Fibroblast of lung (primary cell): ENCODE measurements around the gene TNRC18. TPM values are rescaled to one million over a fixed set of nuclear protein-coding genes. Genes with fewer than 3 reads are reported as not detected.

Source experiments
- DNase-seq, 2 donors: peaks; one replicate each; pipeline versions ENCODE4 v3.0.0 to v3.0.0-alpha.2; 2010; ENCODE audit warnings: low read depth in 2 of 2
- H2AFZ ChIP-seq: 2 replicates; pipeline ENCODE4 v1.5.1; 2012; ENCODE audit warnings: low read length, control low read depth, inconsistent platforms
- H3K27ac ChIP-seq: 2 replicates; pipeline ENCODE4 v1.5.1; 2011; ENCODE audit warnings: low read length, control low read depth; ENCODE audit not compliant: insufficient read depth
- H3K27me3 ChIP-seq: 2 replicates; pipeline ENCODE4 v1.5.1; 2011; ENCODE audit warnings: mild to moderate bottlenecking, low read length; ENCODE audit not compliant: control insufficient read depth, insufficient read depth
- H3K36me3 ChIP-seq: 2 replicates; pipeline ENCODE4 v1.5.1; 2011; ENCODE audit warnings: low read length; ENCODE audit not compliant: control insufficient read depth, insufficient read depth
- H3K4me1 ChIP-seq: 2 replicates; pipeline ENCODE4 v1.5.1; 2011; ENCODE audit warnings: low read length; ENCODE audit not compliant: control insufficient read depth, insufficient read depth; ENCODE audit errors: extremely low read depth
- H3K4me2 ChIP-seq: 2 replicates; pipeline ENCODE4 v1.5.1; 2011; ENCODE audit warnings: low read length, control low read depth; ENCODE audit not compliant: insufficient read depth; ENCODE audit errors: extremely low read depth
- H3K4me3 ChIP-seq, 4 experiments: fragments of 200-600 bp in 1 of 4; sonication (generic) in 1 of 4; replicated peaks in 1 of 4; 2 replicates each; pipeline ENCODE4 v1.5.1; 2011 to 2016; ENCODE audit warnings: low read length in 4 of 4, low read depth in 3 of 4, mild to moderate bottlenecking in 3 of 4, control low read depth in 2 of 4, inconsistent platforms in 1 of 4, mixed read lengths in 1 of 4; ENCODE audit not compliant: insufficient read depth in 1 of 4; ENCODE audit errors: control extremely low read depth in 1 of 4
- H3K79me2 ChIP-seq: 2 replicates; pipeline ENCODE4 v1.5.1; 2012; ENCODE audit warnings: mild to moderate bottlenecking, low read length, inconsistent platforms; ENCODE audit not compliant: control insufficient read depth, insufficient read depth
- H3K9ac ChIP-seq: 2 replicates; pipeline ENCODE4 v1.5.1; 2011; ENCODE audit warnings: mild to moderate bottlenecking, low read length, control low read depth; ENCODE audit not compliant: insufficient read depth
- H3K9me3 ChIP-seq: 2 replicates; pipeline ENCODE4 v1.5.1; 2012; ENCODE audit warnings: low read depth, low read length; ENCODE audit not compliant: control insufficient read depth, insufficient read depth
- H4K20me1 ChIP-seq: 2 replicates; pipeline ENCODE4 v1.5.1; 2011; ENCODE audit warnings: low read length; ENCODE audit not compliant: control insufficient read depth, insufficient read depth; ENCODE audit errors: extremely low read depth
- CTCF ChIP-seq, 2 donors: IDR thresholded peaks in 1 of 2; conservative IDR thresholded peaks in 1 of 2; 1 replicate in 1 of 2; 2 replicates in 1 of 2; pipeline ENCODE4 v1.5.1; 2011 to 2012; ENCODE audit warnings: low read length in 2 of 2, control low read depth in 1 of 2, inconsistent platforms in 1 of 2, low read depth in 1 of 2, mild to moderate bottlenecking in 1 of 2
- EZH2 ChIP-seq: IDR thresholded peaks from 2 replicates; pipeline ENCODE4 v1.5.1; 2012; ENCODE audit warnings: low read length, control low read depth, mild to moderate bottlenecking; ENCODE audit errors: missing control alignments
- polyA plus RNA-seq, 2 donors: library from polyadenylated mRNA; depleted of rRNA in 1 of 2; stranded (reverse) in 1 of 2; unstranded in 1 of 2; fragments of >200 nt; gene quantifications; 2 replicates each; pipeline ENCODE4 v1.2.1, GENCODE V29; 2011 to 2012; ENCODE audit warnings: missing spikeins in 1 of 2
- total RNA-seq: library from RNA; depleted of rRNA; stranded (reverse); fragments of >200 nt; gene quantifications from 2 replicates; pipeline ENCODE4 v1.2.1, GENCODE V29; 2014

TNRC18 gene
- total and polyA plus RNA-seq, 2 donors (not counting 1 experiment from before 2014, with no cell fraction given), result 19.7 to 38.5 TPM

- no peak for DNase-seq
Observed at GRCh38 chr7:5390918-5391317, 32.7 kb downstream of the TNRC18 start.

GRCh38 chr7:5388905-5389433, 34.7 kb downstream of the TNRC18 start:
- no peak for DNase-seq
- H3K9ac ChIP-seq, result no peak overlapping the region
- no peak overlapping the region for H3K27ac ChIP-seq
- H3K4me1 ChIP-seq, result no peaks in the 10 kb centered on the region
- peaks cover 37% of the 10 kb centered on the region for H3K79me2 ChIP-seq
- H3K4me2 ChIP-seq, result no peak overlapping the region
- TF ChIP-seq CTCF (conservative IDR thresholded peaks at IDR 0.05 in 1 of 2, IDR thresholded peaks at IDR 0.05 in 1 of 2; ENCODE audit: low read depth in 1 of 2, low read length in 2 of 2) (no peak), EZH2 (no peak)
- no peaks in the 10 kb centered on the region for H3K9me3 ChIP-seq
- no peaks in the 10 kb centered on the region for H3K27me3 ChIP-seq
- peaks cover 24% of the 10 kb centered on the region for H3K36me3 ChIP-seq
- H2AFZ ChIP-seq, result no peak overlapping the region
- H3K4me3 ChIP-seq, result no peak overlapping the region
- no peaks in the 10 kb centered on the region for H4K20me1 ChIP-seq

More at GRCh38 chr7:5390918-5391317, 32.7 kb downstream of the TNRC18 start:
- H3K9me3 ChIP-seq, result no peaks in the 10 kb centered on the region
- no peaks in the 10 kb centered on the region for H3K4me1 ChIP-seq
- peaks cover 40% of the 10 kb centered on the region for H3K79me2 ChIP-seq
- no peak overlapping the region for H3K4me2 ChIP-seq
- no peak overlapping the region for H2AFZ ChIP-seq
- peaks cover 26% of the 10 kb centered on the region for H3K36me3 ChIP-seq
- no peak overlapping the region for H3K27ac ChIP-seq
- no peak overlapping the region for H3K9ac ChIP-seq
- TF ChIP-seq CTCF (conservative IDR thresholded peaks at IDR 0.05 in 1 of 2, IDR thresholded peaks at IDR 0.05 in 1 of 2; ENCODE audit: low read depth in 1 of 2, low read length in 2 of 2) (no peak), EZH2 (no peak)
- no peaks in the 10 kb centered on the region for H4K20me1 ChIP-seq
- no peak overlapping the region for H3K4me3 ChIP-seq
- no peaks in the 10 kb centered on the region for H3K27me3 ChIP-seq

GRCh38 chr7:5388273-5388901, 35.2 kb downstream of the TNRC18 start:
- Histone ChIP-seq H4K20me1 (no peaks in the 10 kb centered on the region), H2AFZ (no peak overlapping the region), H3K4me2 (no peak overlapping the region), H3K9me3 (no peaks in the 10 kb centered on the region), H3K36me3 (peaks cover 20% of the 10 kb centered on the region), H3K4me3 (no peak overlapping the region), H3K79me2 (peaks cover 36% of the 10 kb centered on the region), H3K27me3 (no peaks in the 10 kb centered on the region), H3K27ac (no peak overlapping the region), H3K4me1 (no peaks in the 10 kb centered on the region), H3K9ac (no peak overlapping the region)
- no peak for DNase-seq
- TF ChIP-seq CTCF (conservative IDR thresholded peaks at IDR 0.05 in 1 of 2, IDR thresholded peaks at IDR 0.05 in 1 of 2; ENCODE audit: low read depth in 1 of 2, low read length in 2 of 2) (no peak), EZH2 (no peak)
